SK-N-SH treated with all-trans-retinoic acid at 6 μM for 48 hours (cell line): ENCODE data around the gene FRMD4B.

ENCODE experiments used
- ATAC-seq: fragments of 200-7000 bp; cut with Tn5 transposase; 3 replicates; pipeline ENCODE4 v1.9.1; 2020; ENCODE audit warnings: mild to moderate bottlenecking, moderate library complexity
- ARNTL ChIP-seq: fragments of 450-650 bp; formaldehyde crosslinking; IDR thresholded peaks from 2 replicates; pipeline ENCODE4 v1.5.0; 2020; ENCODE audit warnings: low read depth, mild to moderate bottlenecking, moderate library complexity, borderline replicate concordance
- BACH2 ChIP-seq: fragments of 250-450 bp; sonication (Bioruptor Pico); IDR thresholded peaks from 2 replicates; pipeline ENCODE4 v1.9.0; 2021; ENCODE audit warnings: mild to moderate bottlenecking, borderline replicate concordance
- CSDC2 ChIP-seq: fragments of 250-450 bp; sonication (Bioruptor Pico); IDR thresholded peaks from 2 replicates; pipeline ENCODE4 v1.5.0; 2020; ENCODE audit warnings: mild to moderate bottlenecking, moderate library complexity
- ESRRG ChIP-seq: fragments of 250-450 bp; sonication (Bioruptor Pico); IDR thresholded peaks from 2 replicates; pipeline ENCODE4 v1.6.1; 2021; ENCODE audit warnings: mild to moderate bottlenecking
- GLIS3 ChIP-seq: fragments of 250-450 bp; sonication (Bioruptor Pico); IDR thresholded peaks from 2 replicates; pipeline ENCODE4 v1.5.0; 2020; ENCODE audit warnings: mild to moderate bottlenecking, moderate library complexity
- ISL1 ChIP-seq: fragments of 250-450 bp; sonication (Bioruptor Pico); IDR thresholded peaks from 2 replicates; pipeline ENCODE4 v2.1.2; 2022; ENCODE audit warnings: mild to moderate bottlenecking, moderate library complexity
- PATZ1 ChIP-seq: fragments of 250-450 bp; sonication (Bioruptor Pico); IDR thresholded peaks from 2 replicates; pipeline ENCODE4 v1.8.0; 2020; ENCODE audit warnings: mild to moderate bottlenecking, moderate library complexity, borderline replicate concordance
- POU6F1 ChIP-seq: fragments of 250-450 bp; sonication (Bioruptor Pico); IDR thresholded peaks from 2 replicates; pipeline ENCODE4 v1.8.0; 2021; ENCODE audit warnings: low read depth, mild to moderate bottlenecking, moderate library complexity, borderline replicate concordance
- PPARA ChIP-seq: fragments of 250-450 bp; sonication (Bioruptor Pico); IDR thresholded peaks from 2 replicates; pipeline ENCODE4 v1.5.0; 2020; ENCODE audit warnings: mild to moderate bottlenecking, borderline replicate concordance
- RARB ChIP-seq: fragments of 250-450 bp; sonication (Bioruptor Pico); IDR thresholded peaks from 2 replicates; pipeline ENCODE4 v1.8.0; 2021; ENCODE audit warnings: mild to moderate bottlenecking, moderate library complexity
- SNAI2 ChIP-seq: fragments of 250-450 bp; sonication (Bioruptor Pico); IDR thresholded peaks from 2 replicates; pipeline ENCODE4 v1.5.0; 2020; ENCODE audit warnings: mild to moderate bottlenecking, moderate library complexity
- TCF4 ChIP-seq: fragments of 250-450 bp; sonication (Bioruptor Pico); IDR thresholded peaks from 2 replicates; pipeline ENCODE4 v1.8.0; 2021; ENCODE audit warnings: mild to moderate bottlenecking, moderate library complexity, borderline replicate concordance
- TOX ChIP-seq: fragments of 250-450 bp; sonication (Bioruptor Pico); IDR thresholded peaks from 2 replicates; pipeline ENCODE4 v1.8.0; 2021; ENCODE audit warnings: mild to moderate bottlenecking, moderate library complexity, borderline replicate concordance
- ZC3H10 ChIP-seq: fragments of 250-450 bp; sonication (Bioruptor Pico); IDR thresholded peaks from 2 replicates; pipeline ENCODE4 v1.5.1; 2021; ENCODE audit warnings: mild to moderate bottlenecking, moderate library complexity
- ZNF565 ChIP-seq: fragments of 450-650 bp; formaldehyde crosslinking; conservative IDR thresholded peaks from 2 replicates; pipeline ENCODE4 v1.5.0; 2020; ENCODE audit warnings: low read depth, mild to moderate bottlenecking, moderate library complexity
- ZNF70 ChIP-seq: fragments of 450-650 bp; formaldehyde crosslinking; IDR thresholded peaks from 2 replicates; pipeline ENCODE4 v1.5.0; 2020; ENCODE audit warnings: mild to moderate bottlenecking, moderate library complexity
- ZNF8 ChIP-seq: fragments of 450-650 bp; formaldehyde crosslinking; IDR thresholded peaks from 2 replicates; pipeline ENCODE4 v1.5.0; 2020; ENCODE audit warnings: mild to moderate bottlenecking, moderate library complexity
- TF ChIP-seq, protein P1 (sequence below): fragments of 250-450 bp; sonication (Bioruptor Pico); IDR thresholded peaks from 2 replicates; pipeline ENCODE4 v1.5.1; 2020; ENCODE audit warnings: low read depth, mild to moderate bottlenecking, moderate library complexity
- TF ChIP-seq, protein P2 (sequence below): fragments of 250-450 bp; sonication (Bioruptor Pico); IDR thresholded peaks from 2 replicates; pipeline ENCODE4 v1.5.0; 2020; ENCODE audit warnings: mild to moderate bottlenecking, moderate library complexity
- TF ChIP-seq, protein P3 (sequence below): fragments of 250-450 bp; sonication (Bioruptor Pico); IDR thresholded peaks from 2 replicates; pipeline ENCODE4 v1.5.1; 2021; ENCODE audit warnings: mild to moderate bottlenecking, moderate library complexity

FRMD4B gene

DNA sequence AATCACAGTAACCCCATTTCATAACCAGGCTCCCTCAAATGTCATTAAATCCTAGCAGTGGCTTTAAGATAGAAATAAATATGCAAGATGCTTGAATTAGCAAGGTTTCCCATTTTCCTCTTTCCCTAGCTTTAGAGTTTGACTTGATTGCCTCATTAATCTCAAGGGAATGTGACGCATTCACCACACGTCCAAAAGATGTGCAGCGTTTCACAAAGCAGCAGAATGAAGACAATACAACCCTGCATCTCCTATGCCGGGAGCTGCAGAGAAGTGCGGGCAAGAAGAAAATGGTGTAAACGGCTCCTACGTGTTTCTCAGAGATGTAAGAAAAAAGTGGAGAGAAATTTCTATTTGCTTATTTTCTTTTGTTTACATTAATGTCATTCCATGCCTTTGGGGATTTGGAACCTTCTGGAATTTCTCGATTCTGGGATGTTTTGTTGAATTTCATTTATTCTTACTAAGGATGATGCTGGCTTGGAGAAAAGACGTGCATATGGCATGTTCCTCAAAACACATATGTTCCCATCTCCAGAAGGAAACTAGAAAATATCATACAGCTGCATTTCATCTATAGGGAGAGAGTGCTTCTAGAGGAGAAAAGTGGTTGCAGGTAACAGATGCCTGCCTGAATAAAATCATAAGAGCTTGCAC, 27.8 kb upstream of the FRMD4B start:
- ATAC-seq = no peak
- no peak for TF ChIP-seq PATZ1
- no peak for TF ChIP-seq ZNF8 (CRISPR knock-in tag)

DNA sequence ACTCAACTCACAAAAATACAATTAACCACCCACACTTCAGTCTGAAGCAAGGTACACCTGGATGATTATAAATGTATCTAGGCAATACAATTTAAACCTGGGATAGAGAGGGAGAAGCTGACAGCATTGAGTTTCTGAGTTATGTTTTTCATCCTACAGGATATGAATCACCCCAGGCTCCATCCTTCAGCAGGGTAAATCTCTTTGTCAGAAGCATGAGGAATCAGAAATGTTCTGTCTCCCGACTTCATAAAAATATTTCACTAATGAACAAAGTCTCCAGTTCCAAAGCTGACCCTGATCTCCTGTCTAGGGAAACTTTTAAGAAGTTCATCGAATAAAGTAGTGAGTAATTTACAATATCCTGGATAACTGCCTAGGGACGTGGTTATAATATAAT, 25.5 kb upstream of the FRMD4B start:
- ATAC-seq = peak; percentile 84
- TF ChIP-seq ZC3H10 (CRISPR knock-in tag) = peak; percentile 67; the same call in 1 of the 2 replicates
- TF ChIP-seq ISL1 (CRISPR knock-in tag) = peak; percentile 46
- TF ChIP-seq, protein P1, sequence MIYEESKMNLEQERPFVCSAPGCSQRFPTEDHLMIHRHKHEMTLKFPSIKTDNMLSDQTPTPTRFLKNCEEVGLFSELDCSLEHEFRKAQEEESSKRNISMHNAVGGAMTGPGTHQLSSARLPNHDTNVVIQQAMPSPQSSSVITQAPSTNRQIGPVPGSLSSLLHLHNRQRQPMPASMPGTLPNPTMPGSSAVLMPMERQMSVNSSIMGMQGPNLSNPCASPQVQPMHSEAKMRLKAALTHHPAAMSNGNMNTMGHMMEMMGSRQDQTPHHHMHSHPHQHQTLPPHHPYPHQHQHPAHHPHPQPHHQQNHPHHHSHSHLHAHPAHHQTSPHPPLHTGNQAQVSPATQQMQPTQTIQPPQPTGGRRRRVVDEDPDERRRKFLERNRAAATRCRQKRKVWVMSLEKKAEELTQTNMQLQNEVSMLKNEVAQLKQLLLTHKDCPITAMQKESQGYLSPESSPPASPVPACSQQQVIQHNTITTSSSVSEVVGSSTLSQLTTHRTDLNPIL (CRISPR knock-in tag) = no peak
- TF ChIP-seq BACH2 (CRISPR knock-in tag) = no peak
- TF ChIP-seq POU6F1 = no peak
- peak; percentile 50; the same call in 1 of the 2 replicates for TF ChIP-seq TOX

GRCh38 chr3:69410301-69410700, 24.4 kb upstream of the FRMD4B start:
- peak; percentile 88 for ATAC-seq
- no peak for TF ChIP-seq ARNTL (CRISPR knock-in tag)
- TF ChIP-seq PPARA (CRISPR knock-in tag) = no peak
- no peak for TF ChIP-seq GLIS3
- TF ChIP-seq CSDC2 = no peak
- TF ChIP-seq ZC3H10 (CRISPR knock-in tag) = no peak
- no peak for TF ChIP-seq TOX
- TF ChIP-seq, protein P2, sequence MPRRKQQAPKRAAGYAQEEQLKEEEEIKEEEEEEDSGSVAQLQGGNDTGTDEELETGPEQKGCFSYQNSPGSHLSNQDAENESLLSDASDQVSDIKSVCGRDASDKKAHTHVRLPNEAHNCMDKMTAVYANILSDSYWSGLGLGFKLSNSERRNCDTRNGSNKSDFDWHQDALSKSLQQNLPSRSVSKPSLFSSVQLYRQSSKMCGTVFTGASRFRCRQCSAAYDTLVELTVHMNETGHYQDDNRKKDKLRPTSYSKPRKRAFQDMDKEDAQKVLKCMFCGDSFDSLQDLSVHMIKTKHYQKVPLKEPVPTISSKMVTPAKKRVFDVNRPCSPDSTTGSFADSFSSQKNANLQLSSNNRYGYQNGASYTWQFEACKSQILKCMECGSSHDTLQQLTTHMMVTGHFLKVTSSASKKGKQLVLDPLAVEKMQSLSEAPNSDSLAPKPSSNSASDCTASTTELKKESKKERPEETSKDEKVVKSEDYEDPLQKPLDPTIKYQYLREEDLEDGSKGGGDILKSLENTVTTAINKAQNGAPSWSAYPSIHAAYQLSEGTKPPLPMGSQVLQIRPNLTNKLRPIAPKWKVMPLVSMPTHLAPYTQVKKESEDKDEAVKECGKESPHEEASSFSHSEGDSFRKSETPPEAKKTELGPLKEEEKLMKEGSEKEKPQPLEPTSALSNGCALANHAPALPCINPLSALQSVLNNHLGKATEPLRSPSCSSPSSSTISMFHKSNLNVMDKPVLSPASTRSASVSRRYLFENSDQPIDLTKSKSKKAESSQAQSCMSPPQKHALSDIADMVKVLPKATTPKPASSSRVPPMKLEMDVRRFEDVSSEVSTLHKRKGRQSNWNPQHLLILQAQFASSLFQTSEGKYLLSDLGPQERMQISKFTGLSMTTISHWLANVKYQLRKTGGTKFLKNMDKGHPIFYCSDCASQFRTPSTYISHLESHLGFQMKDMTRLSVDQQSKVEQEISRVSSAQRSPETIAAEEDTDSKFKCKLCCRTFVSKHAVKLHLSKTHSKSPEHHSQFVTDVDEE (CRISPR knock-in tag) = no peak
- TF ChIP-seq PATZ1 = no peak
- no peak for TF ChIP-seq TCF4 (CRISPR knock-in tag)
- TF ChIP-seq BACH2 (CRISPR knock-in tag) = no peak
- TF ChIP-seq, protein P3, sequence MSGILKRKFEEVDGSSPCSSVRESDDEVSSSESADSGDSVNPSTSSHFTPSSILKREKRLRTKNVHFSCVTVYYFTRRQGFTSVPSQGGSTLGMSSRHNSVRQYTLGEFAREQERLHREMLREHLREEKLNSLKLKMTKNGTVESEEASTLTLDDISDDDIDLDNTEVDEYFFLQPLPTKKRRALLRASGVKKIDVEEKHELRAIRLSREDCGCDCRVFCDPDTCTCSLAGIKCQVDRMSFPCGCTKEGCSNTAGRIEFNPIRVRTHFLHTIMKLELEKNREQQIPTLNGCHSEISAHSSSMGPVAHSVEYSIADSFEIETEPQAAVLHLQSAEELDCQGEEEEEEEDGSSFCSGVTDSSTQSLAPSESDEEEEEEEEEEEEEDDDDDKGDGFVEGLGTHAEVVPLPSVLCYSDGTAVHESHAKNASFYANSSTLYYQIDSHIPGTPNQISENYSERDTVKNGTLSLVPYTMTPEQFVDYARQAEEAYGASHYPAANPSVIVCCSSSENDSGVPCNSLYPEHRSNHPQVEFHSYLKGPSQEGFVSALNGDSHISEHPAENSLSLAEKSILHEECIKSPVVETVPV (CRISPR knock-in tag) = no peak
- TF ChIP-seq ZNF565 (CRISPR knock-in tag) = no peak

GRCh38 chr3:69409831-69410230, 23.9 kb upstream of the FRMD4B start:
- no peak for ATAC-seq
- TF ChIP-seq SNAI2 (CRISPR knock-in tag) = no peak
- TF ChIP-seq ZC3H10 (CRISPR knock-in tag) = no peak
- no peak for TF ChIP-seq ZNF70 (CRISPR knock-in tag)
- no peak for TF ChIP-seq BACH2 (CRISPR knock-in tag)
- TF ChIP-seq ESRRG (CRISPR knock-in tag) = no peak
- no peak for TF ChIP-seq TOX
- TF ChIP-seq RARB (CRISPR knock-in tag) = no peak
